Fibroblast of villous mesenchyme (primary cell): ENCODE data around the gene KCNRG. TPM values are rescaled to one million over a fixed set of nuclear protein-coding genes. Genes with fewer than 3 reads are reported as not detected.
"Not testable (repeated sequence)": the region's sequence is repeated elsewhere in the genome, so short reads cannot be mapped to it uniquely, and the experiment has no call there.

Experiments
- DNase-seq: peaks from one replicate; pipeline ENCODE4 v3.0.0-alpha.2; 2010; ENCODE audit warnings: low read depth
- H3K4me3 ChIP-seq: 2 replicates; pipeline ENCODE4 v1.5.1; 2011; ENCODE audit warnings: low read depth, mild to moderate bottlenecking, low read length
- total RNA-seq: library from RNA; depleted of rRNA; stranded (reverse); fragments of >200 nt; gene quantifications from 2 replicates; pipeline ENCODE4 v1.2.3, GENCODE V29; 2012
- TF ChIP-seq, protein P1 (sequence below): IDR thresholded peaks from 2 replicates; pipeline ENCODE4 v1.5.1; 2012; ENCODE audit warnings: low read depth, mild to moderate bottlenecking, low read length; ENCODE audit not compliant: insufficient read depth

KCNRG gene
- total RNA-seq, 1 donor, result 4.3 TPM

GRCh38 chr13:50053844-50054243 is 38.6 kb downstream of the KCNRG start:
- TF ChIP-seq, protein P1, sequence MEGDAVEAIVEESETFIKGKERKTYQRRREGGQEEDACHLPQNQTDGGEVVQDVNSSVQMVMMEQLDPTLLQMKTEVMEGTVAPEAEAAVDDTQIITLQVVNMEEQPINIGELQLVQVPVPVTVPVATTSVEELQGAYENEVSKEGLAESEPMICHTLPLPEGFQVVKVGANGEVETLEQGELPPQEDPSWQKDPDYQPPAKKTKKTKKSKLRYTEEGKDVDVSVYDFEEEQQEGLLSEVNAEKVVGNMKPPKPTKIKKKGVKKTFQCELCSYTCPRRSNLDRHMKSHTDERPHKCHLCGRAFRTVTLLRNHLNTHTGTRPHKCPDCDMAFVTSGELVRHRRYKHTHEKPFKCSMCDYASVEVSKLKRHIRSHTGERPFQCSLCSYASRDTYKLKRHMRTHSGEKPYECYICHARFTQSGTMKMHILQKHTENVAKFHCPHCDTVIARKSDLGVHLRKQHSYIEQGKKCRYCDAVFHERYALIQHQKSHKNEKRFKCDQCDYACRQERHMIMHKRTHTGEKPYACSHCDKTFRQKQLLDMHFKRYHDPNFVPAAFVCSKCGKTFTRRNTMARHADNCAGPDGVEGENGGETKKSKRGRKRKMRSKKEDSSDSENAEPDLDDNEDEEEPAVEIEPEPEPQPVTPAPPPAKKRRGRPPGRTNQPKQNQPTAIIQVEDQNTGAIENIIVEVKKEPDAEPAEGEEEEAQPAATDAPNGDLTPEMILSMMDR, result no peak
- H3K4me3 ChIP-seq, result no peak overlapping the region
- no peak for DNase-seq

- TF ChIP-seq, protein P1, result no peak
- peak; percentile 45 for DNase-seq
- peak overlapping the region; percentile 26 for H3K4me3 ChIP-seq
These were observed 40.2 kb downstream of the KCNRG start for GRCh38 chr13:50055454-50055853.

DNA sequence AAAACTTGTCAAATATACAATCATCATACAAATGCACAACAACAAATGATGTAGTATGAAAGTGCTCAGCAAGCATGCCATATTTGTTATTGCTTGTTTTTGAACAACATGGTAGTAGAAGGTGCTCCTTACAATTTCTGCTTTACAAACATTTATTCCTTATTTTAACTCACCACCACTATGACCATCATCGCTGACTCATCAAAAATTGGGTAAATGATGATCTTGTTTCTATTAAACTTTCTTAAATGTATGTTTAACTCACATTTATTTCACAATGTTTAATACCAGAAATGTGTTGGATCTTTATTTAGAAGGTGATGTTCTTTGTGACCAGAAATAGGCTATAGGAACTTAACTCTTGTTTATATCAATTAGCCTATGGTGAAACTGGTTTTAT is 45.5 kb downstream of the KCNRG start:
- no peak for DNase-seq
- TF ChIP-seq, protein P1, result no peak
- no peak overlapping the region for H3K4me3 ChIP-seq

DNA sequence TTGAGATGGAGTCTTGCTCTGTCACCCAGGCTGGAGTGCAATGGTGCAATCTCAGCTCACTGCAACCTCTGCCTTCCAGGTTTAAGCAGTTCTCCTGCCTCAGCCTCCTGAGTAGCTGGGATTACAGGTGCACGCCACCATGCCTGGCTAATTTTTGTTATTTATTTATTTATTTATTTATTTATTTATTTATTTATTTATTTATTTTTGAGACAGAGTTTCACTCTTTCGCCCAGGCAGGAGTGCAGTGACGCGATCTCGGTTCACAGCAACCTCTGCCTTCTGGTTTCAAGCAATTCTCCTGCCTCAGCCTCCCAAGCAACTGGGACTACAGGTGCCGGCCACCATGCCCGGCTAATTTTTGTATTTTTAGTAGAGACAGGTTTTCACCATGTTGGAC is 47.1 kb downstream of the KCNRG start:
- H3K4me3 ChIP-seq, DNase-seq: not testable (repeated sequence)

GRCh38 chr13:50065712-50066111 is 50.5 kb downstream of the KCNRG start:
- TF ChIP-seq, protein P1, result no peak
- H3K4me3 ChIP-seq, result no peak overlapping the region
- DNase-seq, result no peak

DNA sequence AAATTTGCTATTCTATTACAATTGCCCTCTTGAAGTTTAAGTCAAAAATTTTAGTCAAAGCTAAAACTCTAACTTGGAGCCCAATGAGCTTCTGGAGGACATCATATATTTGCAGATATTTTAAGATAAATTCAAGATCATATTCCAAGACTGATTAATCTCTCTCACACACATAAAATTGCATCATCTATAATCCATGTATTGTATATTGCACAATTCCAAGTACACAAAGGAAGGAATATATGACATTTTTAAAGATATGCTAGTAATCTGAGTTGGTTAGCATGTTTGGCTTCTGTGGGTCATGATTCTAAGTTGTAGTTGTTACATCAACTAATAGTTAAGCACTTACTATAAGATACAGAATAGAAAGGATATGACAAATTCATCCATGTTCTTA is 53.3 kb downstream of the KCNRG start:
- no peak overlapping the region for H3K4me3 ChIP-seq
- DNase-seq, result peak; percentile 8
- TF ChIP-seq, protein P1, result no peak

GRCh38 chr13:50069261-50069660 is 54.0 kb downstream of the KCNRG start:
- peak; percentile 74 for DNase-seq
- TF ChIP-seq, protein P1, result no peak

More at GRCh38 chr13:50069261-50069660, 54.0 kb downstream of the KCNRG start:
- no peak overlapping the region for H3K4me3 ChIP-seq
